Measurements from ENCODE around the gene PIAS4. TPM values are rescaled to one million over a fixed set of nuclear protein-coding genes. Genes with fewer than 3 reads are reported as not detected.
A peak's percentile ranks its signal among the peaks of the same experiment; 100 is the strongest.

Gene PIAS4
- total RNA-seq, 2 experiments from 2014 or later, result 16.1 to 20.1 TPM

GRCh38 chr19:4046362-4046691 is 38.8 kb downstream of the PIAS4 start:
- CTCF ChIA-PET, result no interaction called here
- Mint-ChIP-seq H3K4me3 (no peak overlapping the region), H3K4me1 (ENCODE audit: low read depth) (peaks cover 15% of the 10 kb centered on the region), H3K9me3 (no peaks in the 10 kb centered on the region), H3K36me3 (ENCODE audit: low read depth) (peaks cover 15% of the 10 kb centered on the region), H3K27me3 (ENCODE audit: low read depth) (no peaks in the 10 kb centered on the region), H3K27ac (peak overlapping the region; percentile 78)
- DNase-seq, result no peak
- intact Hi-C loops (cut with micrococcal nuclease), result no loop called here

DNA sequence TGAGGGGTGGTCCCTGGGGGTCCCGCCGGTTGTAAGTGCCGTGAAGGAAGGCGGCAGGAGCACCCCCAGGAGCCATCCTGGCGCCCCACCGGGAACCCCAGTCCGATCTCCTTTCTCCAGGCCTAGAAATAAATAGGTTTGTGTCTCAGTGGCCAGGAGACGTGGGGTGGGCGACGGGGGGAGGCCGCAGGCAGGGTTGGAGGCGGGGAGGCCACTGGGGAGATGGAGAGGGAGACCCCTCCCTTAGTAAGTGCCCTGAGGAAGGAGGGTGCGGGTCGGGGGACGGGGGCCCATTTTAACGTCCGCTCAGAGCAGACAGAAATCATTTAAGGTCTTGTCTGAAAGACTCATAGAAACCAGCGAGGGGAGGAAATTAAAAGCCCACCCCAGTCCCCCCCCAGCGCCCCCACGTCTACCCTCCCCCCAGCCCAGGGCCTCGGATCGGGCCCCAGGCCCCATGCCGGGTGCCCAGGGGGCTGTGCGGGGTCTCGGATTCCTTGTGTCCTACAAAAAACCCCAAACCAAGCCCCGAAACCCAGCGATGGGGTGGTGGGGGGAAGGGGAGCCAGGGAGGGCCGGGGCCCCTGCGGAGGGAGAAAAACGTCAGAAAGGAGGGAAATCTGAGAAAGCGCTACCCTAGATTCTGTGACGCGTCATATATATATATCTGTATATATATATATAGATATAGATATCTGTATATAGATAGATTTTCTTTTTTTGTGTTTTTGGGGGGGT is 39.6 kb downstream of the PIAS4 start:
- no peaks in the 10 kb centered on the region for H3K27me3 Mint-ChIP-seq (ENCODE audit: low read depth)
- H3K9me3 Mint-ChIP-seq, result no peaks in the 10 kb centered on the region
- CTCF ChIA-PET, result no interaction called here
- peaks cover 17% of the 10 kb centered on the region for H3K4me1 Mint-ChIP-seq (ENCODE audit: low read depth)
- DNase-seq, result no peak
- H3K27ac Mint-ChIP-seq, result no peak overlapping the region
- intact Hi-C loops (cut with micrococcal nuclease), result no loop called here
- H3K36me3 Mint-ChIP-seq (ENCODE audit: low read depth), result peaks cover 17% of the 10 kb centered on the region
- no peak overlapping the region for H3K4me3 Mint-ChIP-seq

- H3K36me3 Mint-ChIP-seq (ENCODE audit: low read depth), result peaks cover 30% of the 10 kb centered on the region
- DNase-seq, result no peak
- no peaks in the 10 kb centered on the region for H3K27me3 Mint-ChIP-seq (ENCODE audit: low read depth)
- H3K4me1 Mint-ChIP-seq (ENCODE audit: low read depth), result peaks cover 28% of the 10 kb centered on the region
- no peak overlapping the region for H3K4me3 Mint-ChIP-seq
- CTCF ChIA-PET, result interaction anchor here (0.7 kb wide), 1 partner anchor 230 kb away, joined by 5 read pairs; the partner anchor contains the start of gene SHD
- intact Hi-C loops (cut with micrococcal nuclease), result no loop called here
- H3K9me3 Mint-ChIP-seq, result peaks cover 4% of the 10 kb centered on the region
- H3K27ac Mint-ChIP-seq, result no peak overlapping the region
Observed at GRCh38 chr19:4049432-4049831, 41.9 kb downstream of the PIAS4 start.

- DNase-seq, result no peak
- CTCF ChIA-PET, result no interaction called here
Observed at GRCh38 chr19:4051175-4052101, 43.9 kb downstream of the PIAS4 start.

DNA sequence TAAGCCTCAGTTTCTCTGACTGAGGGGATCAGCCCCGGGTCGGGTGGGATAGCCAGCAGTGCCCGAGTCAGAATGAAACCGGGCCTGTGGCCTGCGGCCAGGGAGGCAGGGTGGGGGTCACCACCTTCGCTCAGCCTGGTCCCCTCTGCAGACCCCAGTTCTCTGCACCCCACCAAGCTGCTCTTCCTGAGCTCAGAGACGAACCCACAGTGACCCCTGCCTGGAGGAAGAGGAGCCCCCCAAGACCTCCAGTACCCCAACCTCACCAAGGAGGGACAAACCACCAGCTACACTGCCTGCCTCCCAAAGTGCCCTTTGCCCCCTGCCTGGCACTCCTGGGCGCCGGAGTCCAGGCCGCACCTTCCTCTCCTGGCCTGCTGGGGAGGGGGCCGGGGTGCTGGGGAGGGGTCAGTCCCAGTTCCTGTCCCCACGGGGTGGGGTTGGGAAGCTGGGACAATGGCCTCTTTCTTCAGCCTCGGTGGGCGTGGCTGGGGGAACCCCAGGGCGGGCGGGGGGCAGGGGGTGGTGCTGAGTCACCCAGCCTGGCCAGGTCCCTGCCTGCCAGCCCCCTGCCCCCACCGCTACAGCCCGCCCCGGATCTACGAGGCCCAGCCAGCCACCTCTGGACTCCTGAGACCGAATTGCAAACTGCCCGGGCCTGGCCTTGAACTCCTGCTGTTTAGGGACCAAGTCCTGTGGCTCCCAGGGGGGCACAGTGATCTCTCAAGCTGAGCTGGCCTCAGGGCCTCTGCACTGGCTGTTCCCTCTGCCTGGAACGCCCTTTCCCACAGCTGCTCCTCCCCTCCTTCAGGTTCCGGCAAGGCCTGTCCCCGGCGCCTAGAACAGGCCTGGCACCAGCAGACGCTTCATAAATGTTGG is 44.8 kb downstream of the PIAS4 start:
- Mint-ChIP-seq H3K27me3 (ENCODE audit: low read depth) (no peaks in the 10 kb centered on the region), H3K4me3 (no peak overlapping the region), H3K36me3 (ENCODE audit: low read depth) (peaks cover 38% of the 10 kb centered on the region), H3K27ac (peak overlapping the region; percentile 53), H3K4me1 (ENCODE audit: low read depth) (peaks cover 31% of the 10 kb centered on the region), H3K9me3 (peaks cover 4% of the 10 kb centered on the region)
- no peak for DNase-seq
- intact Hi-C loops (cut with micrococcal nuclease), result no loop called here
- CTCF ChIA-PET, result no interaction called here

More at GRCh38 chr19:4051175-4052101, 43.9 kb downstream of the PIAS4 start:
- intact Hi-C loops (cut with micrococcal nuclease), result no loop called here
- peaks cover 31% of the 10 kb centered on the region for H3K4me1 Mint-ChIP-seq (ENCODE audit: low read depth)
- H3K36me3 Mint-ChIP-seq (ENCODE audit: low read depth), result peaks cover 38% of the 10 kb centered on the region
- peak overlapping the region; percentile 58 for H3K27ac Mint-ChIP-seq
- no peaks in the 10 kb centered on the region for H3K27me3 Mint-ChIP-seq (ENCODE audit: low read depth)
- no peak overlapping the region for H3K4me3 Mint-ChIP-seq
- H3K9me3 Mint-ChIP-seq, result peaks cover 4% of the 10 kb centered on the region

DNA sequence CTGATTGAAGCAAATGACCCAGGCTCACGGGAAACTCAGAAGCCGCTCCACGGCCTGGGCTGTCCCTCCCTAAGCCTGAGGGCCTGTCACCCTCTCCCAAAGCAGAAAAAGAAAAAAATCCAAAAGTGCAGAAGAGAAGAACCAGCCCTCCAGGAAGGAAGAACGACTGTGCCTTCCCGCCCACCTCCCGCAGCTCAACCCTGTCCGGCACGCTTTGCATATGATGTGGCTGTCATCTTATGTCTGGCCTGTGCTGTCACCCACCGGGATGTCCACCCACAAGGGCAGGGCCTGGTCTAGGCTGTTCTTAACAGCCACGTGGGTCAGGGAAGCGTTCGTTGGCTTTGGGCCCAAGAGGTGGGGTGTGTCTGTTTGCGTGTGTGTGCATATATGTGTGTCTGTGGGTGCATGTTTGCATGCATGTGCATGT is 45.5 kb downstream of the PIAS4 start:
- intact Hi-C loops (cut with micrococcal nuclease), result no loop called here
- peaks cover 38% of the 10 kb centered on the region for H3K36me3 Mint-ChIP-seq (ENCODE audit: low read depth)
- CTCF ChIA-PET, result no interaction called here
- no peak overlapping the region for H3K4me3 Mint-ChIP-seq
- peak overlapping the region; percentile 53 for H3K27ac Mint-ChIP-seq
- no peak for DNase-seq
- H3K27me3 Mint-ChIP-seq (ENCODE audit: low read depth), result no peaks in the 10 kb centered on the region
- H3K9me3 Mint-ChIP-seq, result peaks cover 4% of the 10 kb centered on the region
- H3K4me1 Mint-ChIP-seq (ENCODE audit: low read depth), result peaks cover 34% of the 10 kb centered on the region

GRCh38 chr19:4053423-4054324 is 46.1 kb downstream of the PIAS4 start:
- Mint-ChIP-seq H3K27ac (no peak overlapping the region), H3K36me3 (ENCODE audit: low read depth) (peaks cover 38% of the 10 kb centered on the region), H3K4me1 (ENCODE audit: low read depth) (peaks cover 35% of the 10 kb centered on the region), H3K9me3 (peaks cover 4% of the 10 kb centered on the region), H3K27me3 (ENCODE audit: low read depth) (no peaks in the 10 kb centered on the region), H3K4me3 (no peak overlapping the region)
- DNase-seq, result no peak
- intact Hi-C loops (cut with micrococcal nuclease), result no loop called here
- CTCF ChIA-PET, result no interaction called here

DNA sequence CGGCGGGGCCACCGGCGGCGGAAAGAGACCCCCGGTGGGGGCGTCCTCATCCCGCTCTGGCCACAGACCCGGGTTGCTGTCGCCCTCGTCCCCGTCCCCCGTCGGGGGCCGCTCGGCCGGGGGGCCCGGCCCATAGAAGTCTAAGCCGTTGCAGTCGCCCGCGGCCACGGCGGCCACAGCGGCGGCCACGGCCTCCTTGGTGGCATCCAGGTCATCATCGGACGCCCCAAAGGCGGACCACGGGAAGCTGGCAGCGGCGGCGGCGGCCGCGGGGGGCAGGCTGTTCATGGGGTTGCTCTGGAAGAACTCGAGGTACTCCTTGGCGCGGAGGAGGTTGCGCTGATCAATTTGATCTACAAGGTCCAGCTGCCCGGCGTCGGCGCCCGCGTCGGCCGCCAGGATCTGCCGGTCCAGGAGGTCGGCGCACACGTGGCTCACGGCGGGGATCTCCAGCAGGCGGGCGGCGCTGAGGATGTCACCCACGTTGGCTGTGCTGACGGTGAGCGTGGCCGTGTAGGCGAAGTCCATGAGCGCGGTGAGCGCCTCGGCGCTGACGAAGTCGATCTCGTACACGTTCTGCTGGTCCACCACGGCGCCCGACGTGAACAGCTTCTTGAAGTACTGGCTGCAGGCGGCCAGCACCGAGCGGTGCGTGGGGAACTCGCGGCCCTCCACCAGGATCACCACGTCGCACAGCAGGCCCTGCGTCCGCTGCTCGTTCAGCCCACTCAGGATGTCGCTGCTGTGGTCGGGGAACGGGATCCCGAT is 47.1 kb downstream of the PIAS4 start:
- CTCF ChIA-PET, result no interaction called here
- Mint-ChIP-seq H3K4me1 (ENCODE audit: low read depth) (peaks cover 39% of the 10 kb centered on the region), H3K9me3 (peaks cover 4% of the 10 kb centered on the region), H3K4me3 (no peak overlapping the region), H3K27me3 (ENCODE audit: low read depth) (no peaks in the 10 kb centered on the region), H3K27ac (no peak overlapping the region), H3K36me3 (ENCODE audit: low read depth) (peaks cover 37% of the 10 kb centered on the region)
- intact Hi-C loops (cut with micrococcal nuclease), result no loop called here
- DNase-seq, result no peak

GRCh38 chr19:4055209-4055552 is 47.6 kb downstream of the PIAS4 start:
- no peak overlapping the region for H3K4me3 Mint-ChIP-seq
- no peak for DNase-seq
- peaks cover 37% of the 10 kb centered on the region for H3K4me1 Mint-ChIP-seq (ENCODE audit: low read depth)
- intact Hi-C loops (cut with micrococcal nuclease), result no loop called here
- H3K9me3 Mint-ChIP-seq, result peaks cover 4% of the 10 kb centered on the region
- CTCF ChIA-PET, result interaction anchor here (0.7 kb wide), 1 partner anchor 831 kb away, joined by 3 read pairs; no protein-coding TSS in a partner anchor
- H3K27me3 Mint-ChIP-seq (ENCODE audit: low read depth), result no peaks in the 10 kb centered on the region
- H3K27ac Mint-ChIP-seq, result no peak overlapping the region
- H3K36me3 Mint-ChIP-seq (ENCODE audit: low read depth), result peaks cover 34% of the 10 kb centered on the region

GRCh38 chr19:4057931-4058692 is 50.6 kb downstream of the PIAS4 start:
- intact Hi-C loops (cut with micrococcal nuclease), result no loop called here
- peak overlapping the region; percentile 66 for H3K27ac Mint-ChIP-seq
- peaks cover 4% of the 10 kb centered on the region for H3K9me3 Mint-ChIP-seq
- peak; percentile 37 for DNase-seq
- no peaks in the 10 kb centered on the region for H3K27me3 Mint-ChIP-seq (ENCODE audit: low read depth)
- H3K4me3 Mint-ChIP-seq, result no peak overlapping the region
- H3K4me1 Mint-ChIP-seq (ENCODE audit: low read depth), result peaks cover 37% of the 10 kb centered on the region
- CTCF ChIA-PET, result interaction anchor here (0.5 kb wide), 1 partner anchor 181 kb away, joined by 3 read pairs; no protein-coding TSS in a partner anchor
- H3K36me3 Mint-ChIP-seq (ENCODE audit: low read depth), result peaks cover 18% of the 10 kb centered on the region
